Superior temporal gyrus (tissue), 1 donor: Measurements from ENCODE around the gene LRRK1.

Source experiments
- DNase-seq: peaks from one replicate; pipeline ENCODE4 v3.0.0-alpha.2; 2016; ENCODE audit errors: extremely low spot score

The LRRK1 gene

GRCh38 chr15:100918690-100919480 is at the start of gene LRRK1:
Gene LRRK1, plus strand, starts transcription at chr15:100919357. Its CDS starts 5,276 bp downstream, at chr15:100924633.
- no peak for DNase-seq

GRCh38 chr15:100873029-100873677 is 46.0 kb upstream of the LRRK1 start:
- DNase-seq: peak; percentile 94

- DNase-seq: no peak
Observed at GRCh38 chr15:100875495-100875894, 43.7 kb upstream of the LRRK1 start.

- no peak for DNase-seq
Observed at GRCh38 chr15:100875976-100876375, 43.2 kb upstream of the LRRK1 start.

- DNase-seq: no peak
Observed at GRCh38 chr15:100877551-100877950, 41.6 kb upstream of the LRRK1 start.

GRCh38 chr15:100878130-100878529 is 41.0 kb upstream of the LRRK1 start:
- no peak for DNase-seq

- no peak for DNase-seq
Observed at GRCh38 chr15:100878648-100879047, 40.5 kb upstream of the LRRK1 start.

GRCh38 chr15:100879061-100879463 is 40.1 kb upstream of the LRRK1 start:
- DNase-seq: no peak

- DNase-seq: no peak
Observed at GRCh38 chr15:100879464-100880138, 39.6 kb upstream of the LRRK1 start, which contains the start of gene ALDH1A3. Gene ALDH1A3, plus strand, starts transcription at chr15:100879831. Its CDS starts 77 bp downstream, at chr15:100879908.

- DNase-seq: no peak
Observed at GRCh38 chr15:100880139-100880896, 38.8 kb upstream of the LRRK1 start.

GRCh38 chr15:100880897-100881242 is 38.3 kb upstream of the LRRK1 start:
- DNase-seq: no peak

- no peak for DNase-seq
Observed at GRCh38 chr15:100881573-100882336, 37.4 kb upstream of the LRRK1 start.

GRCh38 chr15:100885116-100885515 is 34.0 kb upstream of the LRRK1 start:
- DNase-seq: no peak

GRCh38 chr15:100885811-100886210 is 33.3 kb upstream of the LRRK1 start:
- no peak for DNase-seq

GRCh38 chr15:100887211-100887913 is 31.8 kb upstream of the LRRK1 start:
- DNase-seq: no peak

- no peak for DNase-seq
Observed at GRCh38 chr15:100889385-100890050, 29.6 kb upstream of the LRRK1 start.

- DNase-seq: no peak
Observed at GRCh38 chr15:100890051-100890720, 29.0 kb upstream of the LRRK1 start.

GRCh38 chr15:100890850-100891249 is 28.3 kb upstream of the LRRK1 start:
- DNase-seq: no peak

- DNase-seq: peak; percentile 54
Observed at GRCh38 chr15:100891307-100892012, 27.7 kb upstream of the LRRK1 start.
